ENCODE results near the gene TSPAN18.

The TSPAN18 gene

GRCh38 chr11:44949160-44950030, 222.6 kb downstream of the TSPAN18 start:
- DNase-seq = peak in 1 of 2 donors; percentile 36

GRCh38 chr11:44950031-44950624, 223.4 kb downstream of the TSPAN18 start:
- DNase-seq = peak in 1 of 2 donors; percentile 25

DNA sequence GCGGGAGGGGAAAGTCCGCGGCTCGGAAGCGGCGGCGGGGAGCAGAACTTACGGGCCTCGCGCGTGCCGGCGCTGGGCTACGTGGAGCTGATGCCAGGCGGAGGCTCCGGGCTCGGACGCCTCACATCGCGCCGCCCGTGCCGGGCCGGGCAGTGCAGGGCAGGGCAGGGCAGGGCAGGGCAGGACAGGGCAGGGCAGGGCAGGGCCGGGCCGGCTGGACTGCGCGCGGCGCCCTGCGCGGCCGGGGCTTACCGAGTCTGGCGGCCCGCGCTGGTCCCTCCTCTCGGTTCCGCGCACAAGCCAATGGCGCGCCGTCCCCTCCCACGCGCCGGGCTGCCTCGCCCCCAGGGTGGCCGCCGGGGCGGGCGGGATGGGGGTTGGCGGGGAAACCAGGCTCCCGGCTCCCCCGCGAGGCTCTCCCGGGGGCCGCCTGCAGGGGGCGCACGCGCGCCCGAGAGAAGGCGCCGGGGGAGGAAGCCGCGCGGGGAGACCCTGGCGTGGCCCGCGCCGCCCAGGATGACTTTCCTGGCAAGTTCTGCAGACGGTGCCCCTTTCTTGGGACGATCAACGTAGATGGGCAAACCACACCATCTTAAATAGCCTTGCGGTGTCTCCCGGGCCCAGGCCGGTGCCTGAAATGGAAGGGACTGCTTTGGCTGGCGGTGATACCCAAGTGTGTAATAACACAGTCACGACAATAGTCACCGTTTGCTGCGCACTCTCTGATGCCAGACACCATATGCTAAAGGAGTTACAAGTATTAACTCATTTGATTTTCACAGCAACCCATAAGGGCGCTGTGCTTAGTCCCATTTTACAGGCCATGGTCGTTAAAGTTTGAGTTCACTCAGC, 224.1 kb downstream of the TSPAN18 start, which contains the start of gene TP53I11:
Gene TP53I11 (minus strand): TSS at position 259 of the 852 bp plus-strand sequence. CDS start 12,548 bp downstream, outside the sequence.
- DNase-seq = peak; percentile 67 to 77

DNA sequence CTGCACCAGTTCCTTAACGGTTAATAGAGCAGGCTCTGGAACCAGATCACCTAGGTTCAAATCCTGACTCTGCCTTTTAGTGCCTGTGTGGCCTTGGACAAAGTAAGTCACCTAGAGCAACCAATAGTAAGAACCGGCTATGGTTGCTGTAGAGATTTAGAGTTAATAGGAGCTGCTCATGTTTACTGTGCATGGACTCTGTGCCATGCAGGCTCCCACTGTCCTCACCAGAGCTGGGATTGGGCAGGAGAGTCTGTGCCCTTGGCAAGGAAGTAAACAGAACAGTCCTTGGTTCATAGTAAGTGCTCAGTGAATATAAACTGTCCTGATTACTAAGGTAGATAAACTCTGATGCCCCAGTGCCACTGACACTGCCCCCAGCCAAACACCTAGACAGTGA, 225.3 kb downstream of the TSPAN18 start:
- no peak for DNase-seq

DNA sequence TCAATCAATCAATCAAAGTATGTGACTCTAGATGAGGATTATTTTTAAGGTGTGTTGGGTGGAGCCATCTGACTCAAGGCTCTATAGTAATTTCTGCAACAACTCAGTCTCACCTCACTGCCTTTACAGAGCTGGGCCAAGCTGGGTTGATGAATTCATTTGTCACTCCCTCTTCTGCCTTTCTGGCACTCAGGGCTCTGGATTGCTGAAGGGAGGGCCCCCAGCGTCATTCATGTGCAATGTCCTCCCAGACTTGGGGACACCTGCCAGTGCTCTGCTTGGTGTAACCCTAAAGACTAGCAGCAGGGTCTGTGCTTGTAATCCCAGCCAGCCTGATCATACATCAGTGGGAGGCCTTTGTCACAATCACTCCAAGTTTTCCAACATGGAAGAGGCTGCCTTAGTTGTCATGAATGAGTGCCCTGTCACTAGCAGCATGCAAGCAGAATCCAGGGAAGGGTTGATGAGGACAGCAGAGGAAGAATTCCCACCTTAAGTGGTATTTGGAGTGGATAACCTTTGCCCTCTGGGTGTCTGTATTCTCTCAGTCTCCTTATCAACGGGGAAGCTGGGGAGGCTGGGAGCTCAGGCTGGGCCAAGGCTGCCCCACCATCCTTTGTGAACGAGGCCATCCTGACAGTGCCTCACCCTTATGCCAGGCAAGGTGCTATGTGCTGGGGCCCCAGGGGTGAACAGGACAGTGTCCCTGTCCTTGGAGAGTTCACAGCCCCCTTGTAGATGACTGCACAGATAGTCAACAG, 225.9 kb downstream of the TSPAN18 start:
- DNase-seq = no peak

DNA sequence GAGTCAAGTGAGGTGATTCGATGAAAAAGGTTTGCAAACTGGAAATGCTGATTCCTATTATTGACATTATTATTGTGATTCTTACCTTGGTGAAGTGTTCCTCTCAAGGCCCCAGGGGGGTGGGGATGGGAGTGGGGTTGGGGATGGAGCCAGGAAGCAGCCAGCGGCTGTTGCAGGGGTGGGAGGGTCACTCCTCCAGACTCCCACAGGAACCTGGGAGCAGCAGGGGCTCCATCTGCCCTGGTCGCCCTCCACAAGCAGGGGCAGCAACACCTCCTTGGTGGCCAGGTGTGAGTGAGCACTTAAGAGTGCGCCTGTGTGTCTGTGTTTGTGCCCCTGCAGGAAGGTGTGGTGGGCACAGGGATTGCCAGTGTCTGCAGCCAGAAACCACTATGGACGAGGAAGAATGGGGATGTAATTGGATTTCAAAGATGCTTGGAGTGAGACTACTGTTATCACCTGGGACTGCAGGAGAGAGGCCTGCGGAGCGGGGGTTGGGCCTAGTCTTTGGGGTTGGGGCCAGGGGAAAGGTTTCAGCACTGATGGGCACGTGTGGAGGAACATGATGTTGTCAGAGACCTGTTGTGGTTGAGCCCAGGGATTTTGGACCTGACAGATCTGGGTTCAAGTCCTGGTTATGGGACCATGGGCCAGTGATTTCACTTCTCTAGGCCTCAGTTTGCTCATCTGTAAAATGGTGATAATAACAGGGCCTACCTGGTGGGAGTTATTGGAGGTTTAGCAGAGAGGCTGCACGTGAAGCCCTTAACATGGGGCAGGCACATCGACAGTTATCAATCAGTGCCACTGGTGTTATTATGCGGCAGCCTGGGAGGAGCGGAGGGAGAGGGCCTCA, 227.5 kb downstream of the TSPAN18 start:
- DNase-seq = no peak

GRCh38 chr11:44955015-44955738, 228.4 kb downstream of the TSPAN18 start:
- peak in 1 of 2 donors; percentile 48 for DNase-seq

DNA sequence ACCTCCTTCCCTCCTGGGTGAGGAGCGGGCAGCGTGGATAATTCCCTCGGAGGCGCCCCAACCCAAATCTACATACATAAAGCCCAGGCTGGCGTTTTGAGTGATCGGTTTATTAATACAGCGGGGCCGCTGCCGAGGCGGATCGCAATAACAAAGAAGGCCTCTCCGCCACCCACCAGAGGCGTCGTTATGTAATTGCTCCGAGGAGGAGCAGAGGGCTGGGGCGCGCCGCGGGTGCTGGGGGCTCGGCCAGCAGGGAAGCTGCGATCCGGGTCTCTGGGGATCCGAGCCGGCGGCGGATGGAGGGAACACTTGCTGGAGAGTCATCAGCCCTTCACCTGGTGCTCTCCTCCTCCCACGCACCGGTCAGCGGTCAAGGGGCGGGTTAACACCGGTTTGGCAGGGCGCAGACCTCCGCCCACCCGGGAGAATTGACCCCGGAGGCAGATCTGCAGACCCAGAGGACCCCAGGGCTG, 230.3 kb downstream of the TSPAN18 start:
- DNase-seq = no peak

DNA sequence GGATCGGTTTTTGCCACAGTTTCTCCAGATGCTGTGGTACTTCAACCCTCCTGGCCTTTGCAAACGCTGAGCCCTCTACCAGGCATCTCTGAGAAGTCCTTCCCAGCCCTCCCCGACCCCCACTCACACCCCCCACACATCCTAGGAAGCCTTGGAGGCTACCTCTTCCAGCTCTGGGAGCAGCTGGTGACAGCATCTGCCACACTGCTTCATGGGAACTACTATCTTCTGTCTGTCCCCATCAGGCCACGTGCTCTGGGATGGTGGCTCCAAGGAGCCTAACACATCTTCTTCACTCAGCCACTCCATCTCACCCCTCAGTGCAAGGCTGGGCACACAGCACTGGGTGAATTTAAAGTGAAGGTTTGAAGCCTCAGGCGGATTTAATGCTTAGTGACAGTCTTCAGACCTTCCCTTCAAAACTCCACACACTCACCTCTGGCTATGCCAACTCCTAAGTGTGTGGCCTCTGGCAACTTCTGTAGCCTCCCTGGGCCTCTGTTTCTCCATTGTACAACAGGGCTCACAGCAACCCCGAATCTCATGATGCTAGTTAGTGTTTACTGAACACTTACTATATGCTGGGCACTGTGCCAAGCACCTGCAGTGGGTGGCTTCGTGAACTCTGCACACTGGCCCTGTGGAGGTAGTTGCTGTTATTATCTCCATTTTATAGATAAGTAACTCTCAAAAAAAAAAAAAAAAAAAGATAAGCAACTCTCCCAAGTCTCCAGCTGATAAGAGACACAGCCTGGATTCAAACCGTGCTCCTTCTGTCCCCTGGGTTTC, 231.2 kb downstream of the TSPAN18 start:
- no peak for DNase-seq

DNA sequence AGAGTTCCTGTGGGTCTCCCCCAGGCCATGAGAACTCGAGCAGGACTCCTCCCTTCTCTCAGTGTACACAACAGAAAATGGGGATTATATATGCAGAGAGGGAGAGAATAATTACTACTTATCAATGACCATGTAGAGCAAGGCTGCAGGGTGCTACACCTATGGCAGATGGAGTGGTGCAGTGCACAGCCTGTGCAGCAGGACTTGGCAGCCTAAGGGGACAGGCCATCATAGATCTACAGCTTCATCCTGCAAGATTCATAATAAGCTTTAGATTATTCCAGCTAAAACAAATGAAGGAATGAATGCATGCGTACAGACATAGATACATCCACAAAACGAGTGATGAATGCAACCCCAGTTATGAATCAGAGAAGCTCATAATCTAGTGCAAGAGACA, 232.3 kb downstream of the TSPAN18 start:
- no peak for DNase-seq

DNA sequence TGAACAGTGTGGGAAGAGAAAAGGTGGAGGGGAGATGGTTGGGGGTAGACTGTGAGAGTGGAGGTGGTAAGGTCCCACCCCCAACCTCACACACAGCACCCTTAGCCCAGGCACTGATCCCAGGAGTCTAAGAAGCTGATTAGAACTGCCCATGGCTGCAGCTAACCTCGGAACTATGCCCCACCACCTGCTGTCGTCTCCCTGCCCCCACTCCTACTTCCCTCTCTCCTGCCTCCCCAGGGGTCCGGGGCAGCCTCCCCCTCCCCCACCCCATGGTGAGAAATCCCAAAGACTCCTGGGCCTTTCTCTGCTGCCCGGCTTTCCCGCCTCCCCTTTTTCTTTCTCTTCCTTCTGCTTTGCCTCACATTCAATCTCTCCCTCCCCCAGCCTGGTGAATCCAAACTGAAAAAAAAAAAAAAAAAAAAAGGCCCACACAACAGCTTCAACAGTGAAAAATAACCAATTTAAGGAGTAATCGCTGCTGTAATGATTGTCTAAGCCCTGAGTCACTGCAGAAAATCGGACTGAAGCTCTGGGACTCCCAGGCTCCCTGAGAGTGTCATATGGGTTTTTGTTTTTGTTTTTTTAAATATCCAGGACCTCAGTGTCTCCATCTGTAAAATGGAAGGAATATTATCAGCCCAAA, 233.6 kb downstream of the TSPAN18 start:
- DNase-seq = no peak

DNA sequence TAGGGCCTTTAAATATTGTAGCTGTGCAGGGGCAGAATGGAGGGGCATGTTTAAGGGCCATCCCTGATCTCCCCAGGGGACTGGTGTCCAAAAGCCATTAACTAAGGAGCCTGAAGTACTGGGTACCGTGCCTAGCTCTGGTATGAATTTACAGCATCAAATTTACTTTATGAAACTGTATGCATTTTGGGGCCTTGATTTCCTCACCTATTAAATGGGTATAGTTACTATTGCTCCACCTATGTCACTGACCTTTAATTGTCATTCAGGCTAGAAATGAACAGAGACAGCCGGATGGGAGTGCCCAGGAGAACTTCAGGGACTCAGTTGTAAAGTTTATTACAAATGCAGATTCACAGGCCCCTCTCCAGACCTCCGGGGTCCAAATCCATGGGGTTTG, 235.7 kb downstream of the TSPAN18 start:
- no peak for DNase-seq

- no peak for DNase-seq
Measured at GRCh38 chr11:44963136-44963535, 236.4 kb downstream of the TSPAN18 start.

DNA sequence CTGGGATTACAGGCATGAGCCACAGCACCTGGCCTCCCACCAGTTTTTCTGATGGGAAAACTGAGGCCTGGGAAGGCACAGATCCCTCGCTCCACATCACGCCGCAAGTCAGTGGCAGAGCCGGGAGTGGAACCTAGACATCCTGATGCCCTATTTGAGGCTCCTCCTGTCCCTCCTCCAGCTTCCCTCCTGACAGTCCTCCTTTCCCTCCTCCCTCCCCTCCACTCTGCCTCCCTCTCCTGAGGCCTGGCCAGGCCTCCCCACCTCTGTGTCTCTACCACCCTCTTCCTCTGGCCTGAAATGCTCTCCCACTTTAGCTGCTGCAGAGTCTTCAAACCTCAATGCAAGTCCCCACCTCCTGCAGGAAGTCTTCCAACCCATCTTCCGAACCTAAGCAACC, 237.2 kb downstream of the TSPAN18 start:
- DNase-seq = no peak

DNA sequence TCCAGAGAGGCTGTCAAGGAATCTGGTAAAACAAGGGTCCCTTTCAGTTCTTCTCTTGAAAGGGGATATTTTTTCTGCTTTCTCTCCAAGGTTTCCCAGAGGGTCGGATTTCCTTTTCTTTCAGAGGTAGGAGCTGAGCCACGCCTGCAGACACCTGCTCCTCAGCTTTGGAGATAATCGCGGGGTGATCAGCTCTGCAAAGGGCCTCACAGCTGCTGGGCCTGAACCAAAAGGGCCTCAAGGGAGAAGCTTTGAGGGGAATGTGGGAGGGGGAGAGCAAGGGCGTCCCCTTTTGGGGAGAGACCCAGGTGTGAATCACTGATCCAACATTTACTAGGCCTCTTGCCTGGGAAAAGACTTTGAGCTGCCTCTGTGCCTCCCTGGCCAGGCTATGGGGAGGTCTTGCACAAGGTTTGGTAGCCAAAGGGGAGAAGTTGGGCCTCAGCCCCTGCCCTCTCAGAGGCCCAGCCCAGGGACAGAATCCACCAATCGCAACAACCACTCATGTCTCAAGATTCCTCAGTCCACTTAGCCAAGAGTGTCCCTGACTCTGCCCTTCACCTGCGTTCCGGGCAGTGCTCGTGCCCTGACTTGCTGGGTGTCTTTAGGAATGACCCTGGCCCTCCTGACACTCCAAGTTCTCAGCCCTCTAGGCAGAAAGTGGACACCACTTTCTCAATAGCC, 237.9 kb downstream of the TSPAN18 start:
- no peak for DNase-seq

DNA sequence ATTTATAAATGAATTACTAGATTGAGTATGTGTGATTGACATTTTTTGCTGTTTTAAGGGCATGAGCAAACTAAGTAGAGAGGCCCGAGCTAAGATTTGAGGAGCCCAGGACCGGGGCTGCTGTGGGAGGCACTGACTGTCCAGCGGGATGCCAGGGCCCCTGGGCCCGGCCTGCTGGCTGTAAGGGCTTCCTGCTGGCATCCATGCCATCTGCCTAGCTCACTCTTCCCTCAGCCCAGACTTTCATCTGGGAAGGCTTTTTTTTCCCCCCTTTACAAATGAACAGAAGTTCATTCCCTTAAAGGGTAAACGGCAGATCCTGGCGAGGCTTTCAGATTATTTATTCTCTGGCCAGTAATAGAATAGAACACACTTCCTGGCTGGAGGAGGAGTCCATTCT, 239.9 kb downstream of the TSPAN18 start:
- no peak for DNase-seq

- DNase-seq = no peak
Measured at GRCh38 chr11:44967930-44968496, 241.3 kb downstream of the TSPAN18 start.

DNA sequence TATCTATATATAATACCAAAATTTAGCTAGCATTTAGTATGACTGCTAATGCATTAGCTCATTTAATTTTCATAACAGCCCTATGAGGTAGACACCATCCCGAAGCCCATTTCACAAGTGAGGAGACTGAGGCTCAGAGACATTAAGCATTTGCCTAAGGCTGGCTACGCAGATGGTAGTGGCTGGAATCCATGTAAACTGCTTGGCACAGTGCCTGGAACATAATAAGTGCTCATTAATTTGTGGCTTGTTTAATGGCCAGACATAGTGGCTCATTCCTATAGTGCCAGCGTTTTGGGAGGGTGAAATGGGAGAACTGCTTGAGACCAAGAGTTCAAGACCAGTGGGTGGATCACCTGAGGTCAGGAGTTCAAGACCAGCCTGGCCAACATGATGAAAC, 241.7 kb downstream of the TSPAN18 start:
- DNase-seq = no peak
